Lower leg skin (tissue), 4 donors: ENCODE measurements around the gene CDK11A. TPM values are rescaled to one million over a fixed set of nuclear protein-coding genes. Genes with fewer than 3 reads are reported as not detected.

Experiments used
- DNase-seq, 2 donors: peaks; one replicate each; pipeline ENCODE4 v3.0.0-alpha.2; 2019; ENCODE audit warnings: low spot score in 2 of 2
- H3K4me3 ChIP-seq: fragments of 200-600 bp; sonication (generic); 2 replicates; pipeline ENCODE4 v1.5.1; 2017; ENCODE audit warnings: mild to moderate bottlenecking, low read depth; ENCODE audit not compliant: poor library complexity, severe bottlenecking
- POLR2A ChIP-seq, 2 donors: fragments of 450-650 bp; IDR thresholded peaks; one replicate each; pipeline ENCODE4 v1.6.1; 2016 to 2017; ENCODE audit warnings: antibody characterized with exemption in 2 of 2, mild to moderate bottlenecking in 1 of 2, moderate library complexity in 1 of 2
- WGBS, 2 donors: methylation state at CpG; one replicate each; pipeline ENCODE4 v1.1.5; 2018; 5-methylcytosine and 5-hydroxymethylcytosine counted together
- intact Hi-C: fragments of 100-400 bp; cut with DNase I; formaldehyde crosslinking; loops from one replicate; pipeline ENCODE4 v1.15.0; 2023; ENCODE audit warnings: low total_unique reads
- total RNA-seq, 4 donors: library from RNA; depleted of rRNA; stranded (reverse); fragments of >200 nt; gene quantifications; one replicate each; pipeline ENCODE4 v1.1.0, GENCODE V29; 2016
- TF ChIP-seq, protein P1 (sequence below), 3 donors: fragments of 450-650 bp; IDR thresholded peaks; one replicate each; pipeline ENCODE4 v1.5.1; 2016; ENCODE audit warnings: antibody characterized with exemption in 3 of 3, mild to moderate bottlenecking in 3 of 3, moderate library complexity in 2 of 3

CDK11A gene
- total RNA-seq, 4 donors from 2014 or later, result 18.1 to 56.9 (median 27.7) TPM

GRCh38 chr1:1687846-1688245 lies 36.3 kb downstream of the CDK11A start:
- WGBS, 2 donors, result 90 to 93% methylated on average over 9 of the region's 9 CpGs
- no peak for DNase-seq
- no peak overlapping the region for H3K4me3 ChIP-seq
- TF ChIP-seq, protein P1, sequence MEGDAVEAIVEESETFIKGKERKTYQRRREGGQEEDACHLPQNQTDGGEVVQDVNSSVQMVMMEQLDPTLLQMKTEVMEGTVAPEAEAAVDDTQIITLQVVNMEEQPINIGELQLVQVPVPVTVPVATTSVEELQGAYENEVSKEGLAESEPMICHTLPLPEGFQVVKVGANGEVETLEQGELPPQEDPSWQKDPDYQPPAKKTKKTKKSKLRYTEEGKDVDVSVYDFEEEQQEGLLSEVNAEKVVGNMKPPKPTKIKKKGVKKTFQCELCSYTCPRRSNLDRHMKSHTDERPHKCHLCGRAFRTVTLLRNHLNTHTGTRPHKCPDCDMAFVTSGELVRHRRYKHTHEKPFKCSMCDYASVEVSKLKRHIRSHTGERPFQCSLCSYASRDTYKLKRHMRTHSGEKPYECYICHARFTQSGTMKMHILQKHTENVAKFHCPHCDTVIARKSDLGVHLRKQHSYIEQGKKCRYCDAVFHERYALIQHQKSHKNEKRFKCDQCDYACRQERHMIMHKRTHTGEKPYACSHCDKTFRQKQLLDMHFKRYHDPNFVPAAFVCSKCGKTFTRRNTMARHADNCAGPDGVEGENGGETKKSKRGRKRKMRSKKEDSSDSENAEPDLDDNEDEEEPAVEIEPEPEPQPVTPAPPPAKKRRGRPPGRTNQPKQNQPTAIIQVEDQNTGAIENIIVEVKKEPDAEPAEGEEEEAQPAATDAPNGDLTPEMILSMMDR (IDR thresholded peaks at IDR 0.05), result no peak
- TF ChIP-seq POLR2A (IDR thresholded peaks at IDR 0.05), result no peak
- intact Hi-C loops, result no loop called here

DNA sequence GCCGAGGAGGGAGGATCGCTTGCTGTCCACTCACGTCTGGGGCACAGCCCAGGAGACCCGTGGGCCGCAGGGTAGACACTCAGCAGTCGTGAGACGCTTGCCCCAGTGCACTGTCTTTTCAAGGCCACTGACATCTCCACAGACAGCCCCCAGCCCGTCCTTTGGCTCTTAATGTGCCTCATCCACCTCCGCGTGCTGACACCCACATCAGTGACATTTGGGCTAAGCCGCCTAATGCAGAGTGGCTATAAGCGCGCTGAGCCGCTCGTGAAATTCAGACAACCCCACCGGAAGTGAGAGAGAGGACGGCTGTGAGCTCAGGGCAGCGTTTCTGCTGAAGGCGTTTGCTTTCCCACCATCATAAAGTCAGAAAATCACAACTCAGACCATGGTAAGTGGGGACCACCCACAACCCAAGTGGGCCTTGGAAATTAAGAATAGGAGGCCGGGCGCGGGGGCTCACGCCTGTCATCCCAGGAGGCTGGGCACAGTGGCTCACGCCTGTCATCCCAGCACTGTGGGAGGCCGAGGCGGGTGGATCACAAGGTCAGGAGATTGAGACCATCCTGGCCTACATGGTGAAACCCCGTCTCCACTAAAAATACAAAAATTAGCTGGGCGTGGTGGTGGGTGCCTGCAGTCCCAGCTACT lies 40.0 kb downstream of the CDK11A start:
- no peak for TF ChIP-seq POLR2A (IDR thresholded peaks at IDR 0.05)
- TF ChIP-seq, protein P1 (IDR thresholded peaks at IDR 0.05), result no peak
- 88% methylated on average over 27 to 28 of the region's 28 CpGs for WGBS, 2 donors
- no peak for DNase-seq
- H3K4me3 ChIP-seq, result no peak overlapping the region
- intact Hi-C loops, result no loop called here

GRCh38 chr1:1683104-1683905 lies 40.9 kb downstream of the CDK11A start:
- TF ChIP-seq, protein P1 (IDR thresholded peaks at IDR 0.05), result no peak
- TF ChIP-seq POLR2A (IDR thresholded peaks at IDR 0.05), result no peak
- DNase-seq, result no peak

DNA sequence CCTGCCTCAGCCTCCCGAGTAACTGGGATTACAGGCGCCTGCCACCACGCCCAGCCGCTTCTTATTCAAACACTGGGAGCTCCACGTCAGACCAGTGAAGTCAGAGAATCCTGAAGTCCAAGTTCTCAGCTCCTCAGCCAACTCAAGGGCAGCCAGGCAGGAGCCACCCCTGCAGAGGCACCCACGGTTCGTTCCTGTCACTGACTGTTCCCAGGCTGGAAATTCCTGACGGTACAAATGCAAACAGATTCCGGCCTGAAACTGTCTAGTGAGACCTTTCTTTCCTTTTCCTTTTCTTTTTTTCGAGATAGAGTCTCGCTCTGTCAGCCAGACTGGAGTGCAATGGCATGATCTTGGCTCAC lies 43.3 kb downstream of the CDK11A start:
- no peak for DNase-seq
- WGBS, 2 donors, result 73 to 75% methylated on average over 11 of the region's 11 CpGs
- intact Hi-C loops, result no loop called here
- no peak for TF ChIP-seq POLR2A (IDR thresholded peaks at IDR 0.05)
- TF ChIP-seq, protein P1 (IDR thresholded peaks at IDR 0.05), result no peak
- no peak overlapping the region for H3K4me3 ChIP-seq

More at GRCh38 chr1:1683104-1683905, 40.9 kb downstream of the CDK11A start:
- no peak overlapping the region for H3K4me3 ChIP-seq
- intact Hi-C loops, result no loop called here
- 62 to 64% methylated on average over 26 of the region's 26 CpGs for WGBS, 2 donors

DNA sequence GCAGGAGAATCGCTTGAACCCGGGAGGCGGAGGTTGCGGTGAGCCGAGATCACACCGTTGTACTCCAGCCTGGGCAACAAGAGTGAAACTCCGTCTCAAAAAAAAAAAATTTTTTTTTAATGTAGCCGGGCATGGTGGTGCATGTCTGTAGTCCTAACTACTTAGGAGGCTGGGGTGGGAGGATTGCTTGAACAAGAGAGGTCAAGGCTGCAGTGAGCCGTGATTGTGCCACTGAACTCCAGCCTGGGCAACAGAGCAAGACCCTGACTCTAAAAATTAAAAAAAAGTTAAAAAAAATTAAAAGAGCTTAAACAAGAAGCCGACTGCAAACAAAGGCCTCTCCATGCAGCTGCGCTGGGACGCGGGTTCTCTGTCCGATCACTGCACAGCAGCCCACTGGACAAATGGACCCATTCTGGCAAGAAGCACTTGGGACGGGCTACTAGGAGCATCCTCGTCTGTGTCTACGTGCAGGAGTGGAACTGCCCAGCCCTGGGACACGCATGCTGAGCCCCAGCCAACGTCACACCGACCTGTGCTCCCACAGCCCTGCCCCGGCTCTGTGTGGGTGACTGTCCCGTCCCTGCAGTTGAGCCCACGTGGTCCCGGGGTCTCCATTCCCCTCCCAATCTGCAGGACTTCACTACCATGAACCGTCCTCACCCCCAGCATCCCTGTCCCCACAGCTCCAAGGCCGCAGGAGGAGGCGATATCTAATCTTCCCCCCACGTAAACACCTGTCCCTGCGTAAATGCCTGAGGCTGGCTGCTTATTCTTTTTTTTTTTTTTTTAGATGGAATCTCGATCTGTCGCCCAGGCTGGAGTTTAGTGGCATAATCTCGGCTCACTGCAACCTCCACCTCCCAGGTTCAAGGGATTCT lies 43.9 kb downstream of the CDK11A start:
- DNase-seq, result no peak

More for the DNA sequence above, 43.9 kb downstream of the CDK11A start:
- TF ChIP-seq, protein P1 (IDR thresholded peaks at IDR 0.05), result no peak
- no peak for TF ChIP-seq POLR2A (IDR thresholded peaks at IDR 0.05)
- intact Hi-C loops, result no loop called here
- H3K4me3 ChIP-seq, result no peak overlapping the region
- WGBS, 2 donors, result 91% methylated on average over 32 of the region's 32 CpGs
